ENCODE results near the gene IKZF4. TPM values are rescaled to one million over a fixed set of nuclear protein-coding genes. Genes with fewer than 3 reads are reported as not detected.
"Not testable (repeated sequence)": the region's sequence is repeated elsewhere in the genome, so short reads cannot be mapped to it uniquely, and the experiment has no call there.

Gene IKZF4
- total RNA-seq, 2 experiments from 2014 or later, result 2.5 to 5.0 TPM

GRCh38 chr12:55978393-55978792 lies 42.5 kb upstream of the IKZF4 start:
- peak overlapping the region; percentile 30 for H3K27ac Mint-ChIP-seq
- POLR2A ChIA-PET, result no interaction called here
- H3K4me1 Mint-ChIP-seq (ENCODE audit: low read depth), result peaks cover 39% of the 10 kb centered on the region
- no peak for TF ChIP-seq CTCF (IDR thresholded peaks at IDR 0.05)
- CTCF ChIA-PET, result no interaction called here
- ATAC-seq (ENCODE audit: poor library complexity), result no peak
- H3K4me3 ChIP-seq (ENCODE audit: low read length), result no peak overlapping the region
- peaks cover 44% of the 10 kb centered on the region for H3K36me3 Mint-ChIP-seq (ENCODE audit: low read depth)
- no peak overlapping the region for H3K4me3 Mint-ChIP-seq
- no peaks in the 10 kb centered on the region for H3K9me3 ChIP-seq (ENCODE audit: control insufficient read depth in 1 of 2, insufficient read depth in 1 of 2, low read length in 2 of 2)
- H3K27me3 Mint-ChIP-seq, result no peaks in the 10 kb centered on the region
- intact Hi-C loops (cut with DNase I, micrococcal nuclease), result no loop called here
- peaks cover 20% of the 10 kb centered on the region for H3K4me1 ChIP-seq (ENCODE audit: insufficient read depth, low read length)
- peaks cover 39% of the 10 kb centered on the region for H3K36me3 ChIP-seq (ENCODE audit: insufficient read depth, low read length)
- DNase-seq, result no peak
- H3K27ac ChIP-seq (ENCODE audit: low read depth in 1 of 2, low read length in 2 of 2), result no peak overlapping the region
- H3K27me3 ChIP-seq (ENCODE audit: control insufficient read depth in 1 of 2, insufficient read depth in 2 of 2, low read length in 2 of 2), result no peaks in the 10 kb centered on the region
- H3K9me3 Mint-ChIP-seq, result no peaks in the 10 kb centered on the region

- no peak for TF ChIP-seq CTCF (IDR thresholded peaks at IDR 0.05)
- no peaks in the 10 kb centered on the region for H3K27me3 Mint-ChIP-seq
- H3K36me3 ChIP-seq (ENCODE audit: insufficient read depth, low read length), result peaks cover 46% of the 10 kb centered on the region
- H3K4me1 Mint-ChIP-seq (ENCODE audit: low read depth), result peaks cover 39% of the 10 kb centered on the region
- no peak overlapping the region for H3K27ac ChIP-seq (ENCODE audit: low read depth in 1 of 2, low read length in 2 of 2)
- peaks cover 49% of the 10 kb centered on the region for H3K36me3 Mint-ChIP-seq (ENCODE audit: low read depth)
- H3K4me3 Mint-ChIP-seq, result no peak overlapping the region
- intact Hi-C loops (cut with DNase I, micrococcal nuclease), result no loop called here
- no peaks in the 10 kb centered on the region for H3K9me3 ChIP-seq (ENCODE audit: control insufficient read depth in 1 of 2, insufficient read depth in 1 of 2, low read length in 2 of 2)
- ChIA-PET CTCF (no interaction called here), POLR2A (interaction anchor here (0.6 kb wide), 1 partner anchor 31 kb away, joined by 3 read pairs; no protein-coding TSS in a partner anchor)
- H3K27me3 ChIP-seq (ENCODE audit: control insufficient read depth in 1 of 2, insufficient read depth in 2 of 2, low read length in 2 of 2), result no peaks in the 10 kb centered on the region
- H3K9me3 Mint-ChIP-seq, result no peaks in the 10 kb centered on the region
- ATAC-seq (ENCODE audit: poor library complexity) (no peak), DNase-seq (no peak)
- H3K4me1 ChIP-seq (ENCODE audit: insufficient read depth, low read length), result peaks cover 20% of the 10 kb centered on the region
- H3K27ac Mint-ChIP-seq, result no peak overlapping the region
- H3K4me3 ChIP-seq (ENCODE audit: low read length), result no peak overlapping the region
These were observed 41.8 kb upstream of the IKZF4 start for GRCh38 chr12:55979069-55979468.

GRCh38 chr12:55981882-55982281 lies 39.0 kb upstream of the IKZF4 start:
- H3K27ac Mint-ChIP-seq; H3K9me3 ChIP-seq (ENCODE audit: control insufficient read depth in 1 of 2, insufficient read depth in 1 of 2, low read length in 2 of 2); H3K9me3 Mint-ChIP-seq; H3K27me3 ChIP-seq (ENCODE audit: control insufficient read depth in 1 of 2, insufficient read depth in 2 of 2, low read length in 2 of 2); H3K27me3 Mint-ChIP-seq; ATAC-seq (ENCODE audit: poor library complexity); H3K4me3 Mint-ChIP-seq; H3K4me3 ChIP-seq (ENCODE audit: low read length); DNase-seq; H3K27ac ChIP-seq (ENCODE audit: low read depth in 1 of 2, low read length in 2 of 2); H3K4me1 ChIP-seq (ENCODE audit: insufficient read depth, low read length); intact Hi-C loops (cut with DNase I, micrococcal nuclease): not testable (repeated sequence)
- POLR2A ChIA-PET, result interaction anchor here (0.7 to 1.7 kb wide), 3 partner anchors 8 to 59 kb away, joined by 3 to 10 read pairs (median 4); partner anchors contain the start of gene RAB5B
- peaks cover 52% of the 10 kb centered on the region for H3K36me3 ChIP-seq (ENCODE audit: insufficient read depth, low read length)
- CTCF ChIA-PET, result interaction anchor here (4.7 kb wide), 1 partner anchor 14 kb away, joined by 20 read pairs; no protein-coding TSS in a partner anchor
- Mint-ChIP-seq H3K4me1 (ENCODE audit: low read depth) (peaks cover 30% of the 10 kb centered on the region), H3K36me3 (ENCODE audit: low read depth) (peaks cover 64% of the 10 kb centered on the region)

Measured in CD4-positive, alpha-beta T cell (primary cell).